Smooth muscle cell (in vitro differentiated cells): ENCODE results near the gene TMBIM6. TPM values are rescaled to one million over a fixed set of nuclear protein-coding genes. Genes with fewer than 3 reads are reported as not detected.

Source experiments
- DNase-seq: peaks from one replicate; lab custom pipeline; 2025; ENCODE audit not compliant: unreplicated experiment; lab: John Stamatoyannopoulos, UW
- H2AFZ ChIP-seq: fragments of 200-600 bp; sonication (generic); 2 replicates; pipeline ENCODE4 v1.6.0; 2016; ENCODE audit warnings: antibody characterized with exemption, low read depth, mild to moderate bottlenecking
- H3F3A ChIP-seq: fragments of 200-600 bp; sonication (generic); 2 replicates; pipeline ENCODE4 v1.6.0; 2017; ENCODE audit warnings: antibody characterized with exemption, low read depth
- H3K27ac ChIP-seq: fragments of 200-600 bp; sonication (generic); 2 replicates; pipeline ENCODE4 v1.5.1; 2016; ENCODE audit warnings: low read depth, mild to moderate bottlenecking
- H3K27me3 ChIP-seq: fragments of 200-600 bp; sonication (generic); 2 replicates; pipeline ENCODE4 v1.6.1; 2016; ENCODE audit warnings: low read depth, mild to moderate bottlenecking
- H3K36me3 ChIP-seq: fragments of 200-600 bp; sonication (generic); 2 replicates; pipeline ENCODE4 v1.5.1; 2016; ENCODE audit warnings: low read depth
- H3K4me1 ChIP-seq: fragments of 200-600 bp; sonication (generic); 2 replicates; pipeline ENCODE4 v1.5.1; 2016; ENCODE audit warnings: low read depth
- H3K4me2 ChIP-seq: fragments of 200-600 bp; sonication (generic); 2 replicates; pipeline ENCODE4 v1.6.0; 2016; ENCODE audit warnings: mild to moderate bottlenecking
- H3K4me3 ChIP-seq: fragments of 200-600 bp; sonication (generic); 2 replicates; pipeline ENCODE4 v1.5.1; 2016; ENCODE audit warnings: mild to moderate bottlenecking
- H3K79me2 ChIP-seq: fragments of 200-600 bp; sonication (generic); 2 replicates; pipeline ENCODE4 v1.6.0; 2016; ENCODE audit warnings: low read depth, mild to moderate bottlenecking
- H3K9ac ChIP-seq: fragments of 200-600 bp; sonication (generic); 2 replicates; pipeline ENCODE4 v1.6.0; 2016; ENCODE audit warnings: low read depth
- H3K9me3 ChIP-seq: fragments of 200-600 bp; sonication (generic); replicated peaks from 2 replicates; pipeline ENCODE4 v1.5.1; 2016; ENCODE audit warnings: low read depth
- H4K20me1 ChIP-seq: fragments of 200-600 bp; sonication (generic); 2 replicates; pipeline ENCODE4 v1.6.0; 2016; ENCODE audit warnings: low read depth
- WGBS: methylation state at CpG from one replicate; pipeline ENCODE4 v1.1.7; 2016; ENCODE audit warnings: low lambda C conversion rate; 5-methylcytosine and 5-hydroxymethylcytosine counted together
- polyA plus RNA-seq: library from polyadenylated mRNA; unstranded; fragments of >200 nt; fragmentation: Nextera tagmentation; extraction: Ambion mirVana; gene quantifications from 2 replicates; pipeline ENCODE4 v1.2.1, GENCODE V29; 2016
- total RNA-seq: library from RNA; depleted of rRNA; stranded (reverse); fragments of >200 nt; gene quantifications from 2 replicates; pipeline ENCODE4 v1.2.3, GENCODE V29; 2014
- TF ChIP-seq, protein P1 (sequence below): fragments of 200-600 bp; sonication (generic); IDR thresholded peaks from 2 replicates; pipeline ENCODE4 v1.5.1; 2017; ENCODE audit warnings: borderline replicate concordance, mild to moderate bottlenecking, antibody characterized with exemption; ENCODE audit not compliant: insufficient read depth, poor library complexity, severe bottlenecking

TMBIM6 gene
- total and polyA plus RNA-seq, 2 experiments from 2014 or later: 611 to 677 TPM

DNA sequence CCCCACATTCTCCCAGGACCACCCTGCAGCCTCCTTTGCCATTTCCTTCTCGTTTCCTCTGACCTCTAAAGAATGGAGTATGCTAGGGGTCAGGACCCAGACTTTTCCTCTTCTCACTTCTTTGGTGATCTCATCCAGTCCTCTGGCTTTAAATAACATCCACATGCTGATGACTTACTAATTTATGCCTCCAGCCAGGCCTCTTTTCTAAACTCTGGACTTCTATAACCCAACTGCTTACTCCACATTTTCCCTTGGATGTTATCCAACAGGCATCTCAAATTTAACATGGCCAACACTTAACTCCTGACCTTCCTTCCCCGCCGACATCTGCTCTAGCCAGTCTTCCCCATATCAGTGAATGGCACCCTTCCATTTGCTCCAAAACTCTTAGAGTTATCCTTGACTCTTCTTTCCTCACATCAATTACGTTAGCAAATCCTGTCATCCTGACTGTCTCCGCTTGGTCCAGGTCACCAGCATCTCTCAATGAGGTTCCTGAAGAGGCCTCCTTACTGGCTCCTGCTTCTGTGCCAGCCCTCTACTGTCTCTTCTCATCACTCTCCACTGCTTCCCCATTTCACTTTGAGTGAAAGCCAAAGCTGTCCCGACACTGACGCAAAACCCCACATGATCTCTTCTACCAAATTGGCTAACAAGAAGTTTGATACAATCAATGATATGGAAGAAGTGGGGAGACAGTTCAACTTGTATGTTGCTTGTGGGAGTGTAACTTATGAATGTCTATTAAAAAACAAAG lies 42.7 kb downstream of the TMBIM6 start:
- peak overlapping the region; percentile 18 for H3K27ac ChIP-seq

DNA sequence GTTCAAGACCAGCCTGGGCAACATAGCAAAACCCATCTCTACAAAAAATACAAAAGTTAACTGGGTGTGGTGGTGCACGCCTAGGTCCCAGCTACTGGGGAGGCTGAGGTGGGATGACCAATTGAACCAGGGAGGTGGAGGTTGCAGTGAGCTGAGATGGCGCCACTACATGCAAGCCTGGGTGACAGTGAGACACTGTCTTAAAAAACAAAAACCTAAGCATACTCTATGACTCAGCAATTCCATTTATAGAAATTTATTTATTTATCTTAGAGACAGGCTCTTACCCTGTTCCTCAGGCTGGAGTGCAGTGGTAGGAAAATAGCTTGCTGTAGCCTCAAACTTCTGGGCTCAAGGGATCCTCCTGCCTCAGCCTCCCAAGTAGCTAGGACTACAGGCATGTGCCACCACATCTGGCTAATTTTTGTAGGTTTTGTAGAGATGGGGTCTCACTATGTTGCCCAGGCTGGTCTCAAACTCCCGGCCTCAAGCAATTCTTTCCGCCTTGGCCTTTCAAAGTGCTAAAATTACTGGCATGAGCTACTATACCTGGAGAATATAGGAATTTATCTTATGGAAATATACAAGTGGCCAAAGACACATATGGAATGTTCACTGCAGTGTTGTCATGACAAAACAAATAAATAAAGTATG lies 43.5 kb downstream of the TMBIM6 start:
- H3K36me3 ChIP-seq: no peaks in the 10 kb centered on the region
- 94% methylated on average over 4 of the region's 4 CpGs for WGBS
- H3K4me2 ChIP-seq: no peak overlapping the region
- H3K9me3 ChIP-seq: no peaks in the 10 kb centered on the region
- no peaks in the 10 kb centered on the region for H3K79me2 ChIP-seq
- TF ChIP-seq, protein P1, sequence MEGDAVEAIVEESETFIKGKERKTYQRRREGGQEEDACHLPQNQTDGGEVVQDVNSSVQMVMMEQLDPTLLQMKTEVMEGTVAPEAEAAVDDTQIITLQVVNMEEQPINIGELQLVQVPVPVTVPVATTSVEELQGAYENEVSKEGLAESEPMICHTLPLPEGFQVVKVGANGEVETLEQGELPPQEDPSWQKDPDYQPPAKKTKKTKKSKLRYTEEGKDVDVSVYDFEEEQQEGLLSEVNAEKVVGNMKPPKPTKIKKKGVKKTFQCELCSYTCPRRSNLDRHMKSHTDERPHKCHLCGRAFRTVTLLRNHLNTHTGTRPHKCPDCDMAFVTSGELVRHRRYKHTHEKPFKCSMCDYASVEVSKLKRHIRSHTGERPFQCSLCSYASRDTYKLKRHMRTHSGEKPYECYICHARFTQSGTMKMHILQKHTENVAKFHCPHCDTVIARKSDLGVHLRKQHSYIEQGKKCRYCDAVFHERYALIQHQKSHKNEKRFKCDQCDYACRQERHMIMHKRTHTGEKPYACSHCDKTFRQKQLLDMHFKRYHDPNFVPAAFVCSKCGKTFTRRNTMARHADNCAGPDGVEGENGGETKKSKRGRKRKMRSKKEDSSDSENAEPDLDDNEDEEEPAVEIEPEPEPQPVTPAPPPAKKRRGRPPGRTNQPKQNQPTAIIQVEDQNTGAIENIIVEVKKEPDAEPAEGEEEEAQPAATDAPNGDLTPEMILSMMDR: no peak
- no peak overlapping the region for H3K4me3 ChIP-seq
- H2AFZ ChIP-seq: no peak overlapping the region
- H3K27me3 ChIP-seq: no peaks in the 10 kb centered on the region
- H3K27ac ChIP-seq: peak overlapping the region; percentile 9
- no peak overlapping the region for H3K9ac ChIP-seq
- H3F3A ChIP-seq: no peaks in the 10 kb centered on the region
- DNase-seq: no peak
- H3K4me1 ChIP-seq: no peaks in the 10 kb centered on the region
- H4K20me1 ChIP-seq: no peaks in the 10 kb centered on the region

More for the DNA sequence above, 42.7 kb downstream of the TMBIM6 start:
- Histone ChIP-seq H3F3A (no peaks in the 10 kb centered on the region), H4K20me1 (no peaks in the 10 kb centered on the region), H3K27me3 (no peaks in the 10 kb centered on the region), H3K9ac (no peak overlapping the region), H3K4me1 (no peaks in the 10 kb centered on the region), H3K79me2 (no peaks in the 10 kb centered on the region), H3K4me2 (peak overlapping the region; percentile 3), H3K4me3 (no peak overlapping the region), H2AFZ (no peak overlapping the region), H3K9me3 (no peaks in the 10 kb centered on the region), H3K36me3 (no peaks in the 10 kb centered on the region)
- no peak for DNase-seq
- TF ChIP-seq, protein P1: no peak
- WGBS: 77% methylated on average over 7 of the region's 7 CpGs

DNA sequence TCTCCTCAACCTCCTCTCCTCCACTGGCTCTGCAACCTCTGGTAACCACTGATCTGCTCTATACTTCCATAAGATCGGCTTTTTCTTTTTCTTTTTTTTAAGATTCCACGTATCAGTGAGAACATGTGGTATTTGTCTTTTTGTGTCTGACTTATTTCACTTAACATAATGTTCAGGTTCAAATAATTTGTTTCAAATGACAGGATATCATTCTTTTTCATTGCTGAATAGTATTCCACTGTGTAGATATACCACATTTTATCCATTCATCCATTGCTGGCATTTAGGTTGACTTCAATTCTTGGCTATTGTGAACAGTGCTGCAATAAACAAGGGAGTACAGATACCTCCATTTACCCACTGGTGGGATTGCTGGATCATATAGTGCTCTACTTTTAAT lies 46.3 kb downstream of the TMBIM6 start:
- Histone ChIP-seq H3K9me3 (no peaks in the 10 kb centered on the region), H3K36me3 (no peaks in the 10 kb centered on the region), H3K4me1 (no peaks in the 10 kb centered on the region), H3K27ac (no peak overlapping the region), H3K4me3 (no peak overlapping the region), H3K79me2 (no peaks in the 10 kb centered on the region), H3K4me2 (no peak overlapping the region), H4K20me1 (no peaks in the 10 kb centered on the region), H3K9ac (no peak overlapping the region), H3F3A (no peaks in the 10 kb centered on the region), H3K27me3 (no peaks in the 10 kb centered on the region), H2AFZ (no peak overlapping the region)
- WGBS: 96% methylated on average over 2 of the region's 2 CpGs
- TF ChIP-seq, protein P1: no peak
- no peak for DNase-seq

DNA sequence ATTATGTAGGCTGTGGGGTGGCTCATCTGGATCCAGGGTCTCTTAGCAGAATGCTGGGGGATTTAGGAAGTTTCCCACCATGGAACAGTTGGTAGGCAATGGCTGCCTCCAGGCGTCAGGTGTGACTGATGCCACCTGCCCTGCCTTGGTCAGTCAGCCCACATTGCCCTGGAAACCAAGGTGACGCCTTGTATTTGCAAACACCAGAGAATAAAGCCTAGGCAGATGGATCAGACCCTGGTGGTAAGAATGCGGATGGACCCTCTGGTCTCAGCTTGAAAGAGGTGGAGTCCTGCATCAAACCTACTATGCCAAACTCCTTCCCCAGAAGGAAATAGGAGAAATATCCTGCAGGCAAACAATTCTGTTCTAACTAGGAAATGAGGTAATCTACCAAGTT lies 48.6 kb downstream of the TMBIM6 start:
- no peaks in the 10 kb centered on the region for H3K4me1 ChIP-seq
- no peaks in the 10 kb centered on the region for H3K9me3 ChIP-seq
- H2AFZ ChIP-seq: no peak overlapping the region
- H3K36me3 ChIP-seq: no peaks in the 10 kb centered on the region
- 98% methylated on average over 3 of the region's 3 CpGs for WGBS
- H3K27ac ChIP-seq: no peak overlapping the region
- no peak overlapping the region for H3K9ac ChIP-seq
- no peak overlapping the region for H3K4me3 ChIP-seq
- TF ChIP-seq, protein P1: peak; percentile 23
- DNase-seq: no peak
- no peaks in the 10 kb centered on the region for H3K79me2 ChIP-seq
- H3K27me3 ChIP-seq: no peaks in the 10 kb centered on the region
- H3F3A ChIP-seq: no peaks in the 10 kb centered on the region
- H3K4me2 ChIP-seq: no peak overlapping the region
- H4K20me1 ChIP-seq: no peaks in the 10 kb centered on the region
